A549 (cell line): ENCODE measurements around the gene PPM1J. TPM values are rescaled to one million over a fixed set of nuclear protein-coding genes. Genes with fewer than 3 reads are reported as not detected.

Source experiments
- ATAC-seq, 2 experiments: fragments of 200-7000 bp in 1 of 2; fragments of >200 bp in 1 of 2; cut with Nextera tagmentation in 1 of 2; cut with Tn5 transposase in 1 of 2; 3 replicates each; pipeline versions ENCODE4 v1.8.0 to v1.9.1; 2018 to 2020; ENCODE audit warnings: mild to moderate bottlenecking in 1 of 2, moderate library complexity in 1 of 2
- CTCF ChIA-PET: fragments of 300-600 bp; sonication (Branson Sonifier 250); formaldehyde crosslinking; extraction: SDS; loops from one replicate; lab custom pipeline; 2021; ENCODE audit warnings: antibody characterized with exemption, inconsistent platforms; lab: Yijun Ruan, JAX
- POLR2A ChIA-PET: fragments of 350-600 bp; formaldehyde crosslinking; extraction: SDS; loops from one replicate; lab custom pipeline; 2021; ENCODE audit warnings: antibody characterized with exemption, inconsistent platforms; lab: Yijun Ruan, JAX
- DNase-seq, 2 experiments: peaks; one replicate each; pipeline versions ENCODE4 v3.0.0 to v3.0.0-alpha.2; 2011 to 2016; ENCODE audit warnings: low read depth in 1 of 2, low spot score in 1 of 2
- FAIRE-seq: peaks from 2 replicates; lab custom pipeline; 2011; peaks lifted over from hg19 to GRCh38; lab: Jason Lieb, UNC
- H3K27ac ChIP-seq, 2 experiments: fragments of >200 bp; sonication (Bioruptor Twin); formaldehyde crosslinking; 3 replicates each; pipeline ENCODE4 v1.5.1; 2016 to 2017
- H3K4me1 ChIP-seq: fragments of >200 bp; sonication (Bioruptor Twin); formaldehyde crosslinking; 3 replicates; pipeline ENCODE4 v1.6.1; 2016
- H3K4me2 ChIP-seq: fragments of >200 bp; sonication (Bioruptor Twin); formaldehyde crosslinking; 3 replicates; pipeline ENCODE4 v1.6.1; 2016
- H3K4me3 ChIP-seq: fragments of >200 bp; sonication (Bioruptor Twin); formaldehyde crosslinking; 3 replicates; pipeline ENCODE4 v1.5.1; 2016
- H3K9me3 ChIP-seq: fragments of >200 bp; sonication (Bioruptor Twin); formaldehyde crosslinking; 3 replicates; pipeline ENCODE4 v1.6.1; 2016
- BHLHE40 ChIP-seq: IDR thresholded peaks from 2 replicates; pipeline ENCODE4 v1.6.1; 2012; ENCODE audit warnings: low read depth, low read length, inconsistent platforms
- CBX8 ChIP-seq: fragments of 200-600 bp; sonication (generic); IDR thresholded peaks from 2 replicates; pipeline ENCODE4 v1.6.1; 2016
- CHD2 ChIP-seq: fragments of 150-350 bp; IDR thresholded peaks from 2 replicates; pipeline ENCODE4 v1.6.1; 2014; ENCODE audit warnings: low read length; ENCODE audit not compliant: partially characterized antibody
- FOSB ChIP-seq: fragments of 250-450 bp; sonication (Bioruptor Pico); IDR thresholded peaks from 2 replicates; pipeline ENCODE4 v1.5.0; 2020; ENCODE audit warnings: mild to moderate bottlenecking, moderate library complexity
- FOSL2 ChIP-seq, 2 experiments: fragments of 450-650 bp in 1 of 2; fragments of >200 bp in 1 of 2; sonication (Bioruptor Twin) in 1 of 2; formaldehyde crosslinking; IDR thresholded peaks; 2 replicates each; pipeline versions ENCODE4 v1.5.0 to v1.6.1; 2016 to 2020; ENCODE audit warnings: mild to moderate bottlenecking in 1 of 2, moderate library complexity in 1 of 2
- HDAC2 ChIP-seq: fragments of 200-600 bp; sonication (generic); IDR thresholded peaks from 2 replicates; pipeline ENCODE4 v1.6.1; 2016
- HOXA7 ChIP-seq: fragments of 250-450 bp; sonication (Bioruptor Pico); IDR thresholded peaks from 2 replicates; pipeline ENCODE4 v1.5.0; 2020; ENCODE audit warnings: mild to moderate bottlenecking, moderate library complexity
- HOXB13 ChIP-seq: fragments of 250-450 bp; sonication (Bioruptor Pico); IDR thresholded peaks from 2 replicates; pipeline ENCODE4 v1.5.0; 2020; ENCODE audit warnings: low read depth, mild to moderate bottlenecking, moderate library complexity
- JUN ChIP-seq, 2 experiments: fragments of >200 bp; sonication (Bioruptor Twin); formaldehyde crosslinking; IDR thresholded peaks; 2 replicates in 1 of 2; 3 replicates in 1 of 2; pipeline ENCODE4 v1.6.1; 2016 to 2017
- MAFK ChIP-seq: fragments of 450-650 bp; IDR thresholded peaks from 2 replicates; pipeline ENCODE4 v1.6.1; 2014; ENCODE audit not compliant: partially characterized antibody
- NPAS2 ChIP-seq: fragments of 250-450 bp; sonication (Bioruptor Pico); IDR thresholded peaks from 2 replicates; pipeline ENCODE4 v1.8.0; 2022; ENCODE audit warnings: mild to moderate bottlenecking, moderate library complexity, borderline replicate concordance
- NR3C1 ChIP-seq: fragments of >200 bp; sonication (Bioruptor Twin); formaldehyde crosslinking; IDR thresholded peaks from 3 replicates; pipeline ENCODE4 v1.6.1; 2017
- POLR2A ChIP-seq: IDR thresholded peaks from 2 replicates; pipeline ENCODE4 v1.6.1; 2012; ENCODE audit warnings: mild to moderate bottlenecking, low read length
- POLR2AphosphoS2 ChIP-seq: conservative IDR thresholded peaks from 2 replicates; pipeline ENCODE4 v1.6.1; 2012; ENCODE audit warnings: low read length, improper control_type of control experiment, inconsistent platforms
- RAD21 ChIP-seq, 2 experiments: fragments of >200 bp in 1 of 2; sonication (Bioruptor Twin) in 1 of 2; formaldehyde crosslinking in 1 of 2; IDR thresholded peaks in 1 of 2; conservative IDR thresholded peaks in 1 of 2; 2 replicates in 1 of 2; 3 replicates in 1 of 2; pipeline ENCODE4 v1.6.1; 2012 to 2018; ENCODE audit warnings: inconsistent platforms in 1 of 2
- RCOR1 ChIP-seq: fragments of 150-350 bp; IDR thresholded peaks from 2 replicates; pipeline ENCODE4 v1.6.1; 2014; ENCODE audit warnings: antibody characterized with exemption, low read length, low read depth
- RNF2 ChIP-seq: fragments of 200-600 bp; sonication (generic); IDR thresholded peaks from 2 replicates; pipeline ENCODE4 v1.6.1; 2016; ENCODE audit warnings: low read depth, mild to moderate bottlenecking, antibody characterized with exemption, moderate library complexity, borderline replicate concordance
- TFCP2L1 ChIP-seq: fragments of 250-450 bp; sonication (Bioruptor Pico); IDR thresholded peaks from 2 replicates; pipeline ENCODE4 v1.5.0; 2021; ENCODE audit warnings: mild to moderate bottlenecking
- WGBS: methylation state at CpG from one replicate; pipeline ENCODE4 v1.1.6; 2017; ENCODE audit errors: missing lambda C conversion rate; 5-methylcytosine and 5-hydroxymethylcytosine counted together
- polyA plus RNA-seq, 4 experiments: library from polyadenylated mRNA; depleted of rRNA in 3 of 4; stranded (reverse); fragments of >200 nt; fragmentation: RNase III in 1 of 4; extraction: RNeasy Plus Mini Kit Qiagen cat#74134 plus additional on column Dnase treatment in 1 of 4; gene quantifications; 2 replicates in 3 of 4; 3 replicates in 1 of 4; pipeline ENCODE4 v1.2.3, GENCODE V29; 2011 to 2017
- TF ChIP-seq, protein P1 (sequence below): fragments of 250-450 bp; sonication (Bioruptor Pico); IDR thresholded peaks from 2 replicates; pipeline ENCODE4 v1.5.0; 2021; ENCODE audit warnings: mild to moderate bottlenecking, moderate library complexity, borderline replicate concordance
- TF ChIP-seq, protein P2 (sequence below): IDR thresholded peaks from 2 replicates; pipeline ENCODE4 v1.6.1; 2012; ENCODE audit warnings: low read depth, borderline replicate concordance
- TF ChIP-seq, protein P3 (sequence below): fragments of >200 bp; sonication (Bioruptor Twin); formaldehyde crosslinking; IDR thresholded peaks from 2 replicates; pipeline ENCODE4 v1.6.1; 2016
- TF ChIP-seq, protein P4 (sequence below): fragments of >200 bp; sonication (Bioruptor Twin); formaldehyde crosslinking; IDR thresholded peaks from 3 replicates; pipeline ENCODE4 v1.5.1; 2016

The PPM1J gene
- polyA plus RNA-seq, 2 of the 4 experiments (the other 2 are of a cell fraction): 0.32 to 0.62 TPM

DNA sequence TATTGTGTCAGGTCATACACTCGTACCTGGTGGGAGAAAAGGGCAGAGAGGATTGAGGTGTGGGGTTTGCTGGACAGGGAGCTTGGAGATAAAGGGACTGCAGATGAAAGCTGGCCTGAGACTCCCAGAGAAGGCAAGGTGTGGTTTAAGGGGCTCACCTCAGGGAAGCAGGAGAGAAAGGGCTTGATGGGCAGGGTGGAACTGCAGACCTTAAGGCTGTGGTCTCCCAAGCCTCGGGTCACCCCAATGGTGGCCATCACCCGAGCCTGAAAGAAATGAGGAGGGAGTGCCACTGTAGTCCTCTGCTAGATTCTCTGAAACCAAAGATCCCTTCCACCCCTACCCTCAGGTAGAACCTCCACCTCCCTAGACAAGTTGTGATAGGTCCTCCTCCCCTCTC, 4.5 kb downstream of the PPM1J start:
- no peak for DNase-seq
- TF ChIP-seq JUN (IDR thresholded peaks at IDR 0.05) (no peak), CBX8 (no peak), POLR2AphosphoS2 (no peak), CHD2 (no peak), RCOR1 (no peak), FOSB (CRISPR knock-in tag) (no peak), RAD21 (conservative IDR thresholded peaks at IDR 0.05 in 1 of 2, IDR thresholded peaks at IDR 0.05 in 1 of 2) (no peak)
- TF ChIP-seq, protein P1, sequence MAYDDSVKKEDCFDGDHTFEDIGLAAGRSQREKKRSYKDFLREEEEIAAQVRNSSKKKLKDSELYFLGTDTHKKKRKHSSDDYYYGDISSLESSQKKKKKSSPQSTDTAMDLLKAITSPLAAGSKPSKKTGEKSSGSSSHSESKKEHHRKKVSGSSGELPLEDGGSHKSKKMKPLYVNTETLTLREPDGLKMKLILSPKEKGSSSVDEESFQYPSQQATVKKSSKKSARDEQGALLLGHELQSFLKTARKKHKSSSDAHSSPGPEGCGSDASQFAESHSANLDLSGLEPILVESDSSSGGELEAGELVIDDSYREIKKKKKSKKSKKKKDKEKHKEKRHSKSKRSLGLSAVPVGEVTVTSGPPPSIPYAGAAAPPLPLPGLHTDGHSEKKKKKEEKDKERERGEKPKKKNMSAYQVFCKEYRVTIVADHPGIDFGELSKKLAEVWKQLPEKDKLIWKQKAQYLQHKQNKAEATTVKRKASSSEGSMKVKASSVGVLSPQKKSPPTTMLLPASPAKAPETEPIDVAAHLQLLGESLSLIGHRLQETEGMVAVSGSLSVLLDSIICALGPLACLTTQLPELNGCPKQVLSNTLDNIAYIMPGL (CRISPR knock-in tag): no peak
- TF ChIP-seq, all 56 proteins: peak for 0
- Histone ChIP-seq H3K27ac (no peak overlapping the region), H3K4me2 (no peak overlapping the region), H3K9me3 (no peaks in the 10 kb centered on the region), H3K4me3 (no peak overlapping the region), H3K4me1 (peaks cover 12% of the 10 kb centered on the region; the same call in 2 of the 3 replicates)
- no peak for ATAC-seq
- WGBS: 73% methylated on average over 2 of the region's 3 CpGs
- ChIA-PET POLR2A (interaction anchor here (0.6 kb wide), 1 partner anchor 303 kb away, joined by 10 read pairs; no protein-coding TSS in a partner anchor), CTCF (interaction anchor here (0.8 to 18.0 kb wide), 5 partner anchors 9 to 319 kb away, joined by 3 to 576 read pairs (median 5); partner anchors contain the start of gene MOV10)
- no peak for FAIRE-seq

DNA sequence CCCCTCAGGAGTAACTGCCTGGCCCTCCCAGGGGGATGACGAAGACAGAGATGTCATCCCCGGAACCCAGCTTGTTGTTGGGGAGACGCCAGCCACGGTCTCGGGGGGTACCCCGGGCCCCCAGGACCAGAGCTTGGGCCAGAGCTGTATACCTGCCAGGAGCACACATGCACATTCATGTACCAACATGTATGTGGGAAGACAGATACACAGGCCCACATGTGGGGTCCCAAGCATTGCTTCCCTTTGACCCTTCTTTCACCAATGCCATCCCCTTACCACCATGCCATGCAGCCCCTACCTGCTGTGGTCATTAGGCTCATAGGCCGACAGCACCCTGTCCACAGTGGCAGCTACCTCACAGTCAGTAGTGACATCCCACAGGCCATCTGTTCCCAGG, 5.0 kb downstream of the PPM1J start:
- CTCF ChIA-PET: interaction anchor here (1.0 to 18.0 kb wide), 5 partner anchors 9 to 319 kb away, joined by 3 to 576 read pairs (median 8); partner anchors contain the start of gene MOV10
- DNase-seq (no peak), FAIRE-seq (no peak), ATAC-seq (no peak)
- H3K4me3 ChIP-seq: no peak overlapping the region
- H3K9me3 ChIP-seq: no peaks in the 10 kb centered on the region
- peaks cover 12% of the 10 kb centered on the region; the same call in 2 of the 3 replicates for H3K4me1 ChIP-seq
- POLR2A ChIA-PET: interaction anchor here (0.6 kb wide), 1 partner anchor 302 kb away, joined by 10 read pairs; no protein-coding TSS in a partner anchor
- no peak for TF ChIP-seq RNF2
- TF ChIP-seq CBX8: no peak
- TF ChIP-seq, protein P2, sequence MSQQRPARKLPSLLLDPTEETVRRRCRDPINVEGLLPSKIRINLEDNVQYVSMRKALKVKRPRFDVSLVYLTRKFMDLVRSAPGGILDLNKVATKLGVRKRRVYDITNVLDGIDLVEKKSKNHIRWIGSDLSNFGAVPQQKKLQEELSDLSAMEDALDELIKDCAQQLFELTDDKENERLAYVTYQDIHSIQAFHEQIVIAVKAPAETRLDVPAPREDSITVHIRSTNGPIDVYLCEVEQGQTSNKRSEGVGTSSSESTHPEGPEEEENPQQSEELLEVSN: no peak
- no peak for TF ChIP-seq FOSL2 (IDR thresholded peaks at IDR 0.05)
- TF ChIP-seq FOSL2 (CRISPR knock-in tag; IDR thresholded peaks at IDR 0.05): no peak
- TF ChIP-seq RCOR1: no peak
- TF ChIP-seq, protein P3, sequence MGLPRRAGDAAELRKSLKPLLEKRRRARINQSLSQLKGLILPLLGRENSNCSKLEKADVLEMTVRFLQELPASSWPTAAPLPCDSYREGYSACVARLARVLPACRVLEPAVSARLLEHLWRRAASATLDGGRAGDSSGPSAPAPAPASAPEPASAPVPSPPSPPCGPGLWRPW: no peak
- no peak for TF ChIP-seq HOXB13 (CRISPR knock-in tag)
- no peak for TF ChIP-seq MAFK
- TF ChIP-seq, protein P1 (CRISPR knock-in tag): no peak
- TF ChIP-seq BHLHE40: no peak
- no peak for TF ChIP-seq FOSB (CRISPR knock-in tag)
- no peak for TF ChIP-seq HOXA7
- no peak for TF ChIP-seq TFCP2L1 (CRISPR knock-in tag)
- TF ChIP-seq NR3C1: no peak
- no peak for TF ChIP-seq POLR2A
- TF ChIP-seq NPAS2 (CRISPR knock-in tag): no peak
- TF ChIP-seq HDAC2: no peak
- TF ChIP-seq POLR2AphosphoS2: no peak
- TF ChIP-seq, protein P4, sequence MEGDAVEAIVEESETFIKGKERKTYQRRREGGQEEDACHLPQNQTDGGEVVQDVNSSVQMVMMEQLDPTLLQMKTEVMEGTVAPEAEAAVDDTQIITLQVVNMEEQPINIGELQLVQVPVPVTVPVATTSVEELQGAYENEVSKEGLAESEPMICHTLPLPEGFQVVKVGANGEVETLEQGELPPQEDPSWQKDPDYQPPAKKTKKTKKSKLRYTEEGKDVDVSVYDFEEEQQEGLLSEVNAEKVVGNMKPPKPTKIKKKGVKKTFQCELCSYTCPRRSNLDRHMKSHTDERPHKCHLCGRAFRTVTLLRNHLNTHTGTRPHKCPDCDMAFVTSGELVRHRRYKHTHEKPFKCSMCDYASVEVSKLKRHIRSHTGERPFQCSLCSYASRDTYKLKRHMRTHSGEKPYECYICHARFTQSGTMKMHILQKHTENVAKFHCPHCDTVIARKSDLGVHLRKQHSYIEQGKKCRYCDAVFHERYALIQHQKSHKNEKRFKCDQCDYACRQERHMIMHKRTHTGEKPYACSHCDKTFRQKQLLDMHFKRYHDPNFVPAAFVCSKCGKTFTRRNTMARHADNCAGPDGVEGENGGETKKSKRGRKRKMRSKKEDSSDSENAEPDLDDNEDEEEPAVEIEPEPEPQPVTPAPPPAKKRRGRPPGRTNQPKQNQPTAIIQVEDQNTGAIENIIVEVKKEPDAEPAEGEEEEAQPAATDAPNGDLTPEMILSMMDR: no peak
- no peak overlapping the region for H3K4me2 ChIP-seq
- WGBS: 75% methylated on average over 7 of the region's 7 CpGs
- H3K27ac ChIP-seq: no peak overlapping the region
